C4-2B (cell line): ENCODE measurements around the gene RRN3.
"Not testable (repeated sequence)": the region's sequence is repeated elsewhere in the genome, so short reads cannot be mapped to it uniquely, and the experiment has no call there.

Source experiments
- CTCF ChIP-seq: fragments of 450-650 bp; conservative IDR thresholded peaks from 2 replicates; pipeline ENCODE4 v1.5.1; 2017; ENCODE audit warnings: mild to moderate bottlenecking
- ZFX ChIP-seq: fragments of 450-650 bp; IDR thresholded peaks from 2 replicates; pipeline ENCODE4 v1.6.1; 2017

GRCh38 chr16:15071013-15071412 is 23.1 kb downstream of the RRN3 start:
- not testable (repeated sequence) for TF ChIP-seq CTCF, ZFX
